D721Med (cell line): ENCODE results near the gene POU2F1.

Source experiments
- DNase-seq: peaks from one replicate; pipeline ENCODE4 v3.0.0; 2011; ENCODE audit warnings: low spot score; ENCODE audit not compliant: insufficient read length
- FAIRE-seq: peaks from 2 replicates; lab custom pipeline; 2011; peaks lifted over from hg19 to GRCh38; lab: Jason Lieb, UNC
- TF ChIP-seq, protein P1 (sequence below): IDR thresholded peaks from 2 replicates; pipeline ENCODE4 v1.5.1; 2012; ENCODE audit warnings: mild to moderate bottlenecking, control low read depth; ENCODE audit not compliant: insufficient read depth; ENCODE audit errors: missing control alignments

POU2F1 gene

DNA sequence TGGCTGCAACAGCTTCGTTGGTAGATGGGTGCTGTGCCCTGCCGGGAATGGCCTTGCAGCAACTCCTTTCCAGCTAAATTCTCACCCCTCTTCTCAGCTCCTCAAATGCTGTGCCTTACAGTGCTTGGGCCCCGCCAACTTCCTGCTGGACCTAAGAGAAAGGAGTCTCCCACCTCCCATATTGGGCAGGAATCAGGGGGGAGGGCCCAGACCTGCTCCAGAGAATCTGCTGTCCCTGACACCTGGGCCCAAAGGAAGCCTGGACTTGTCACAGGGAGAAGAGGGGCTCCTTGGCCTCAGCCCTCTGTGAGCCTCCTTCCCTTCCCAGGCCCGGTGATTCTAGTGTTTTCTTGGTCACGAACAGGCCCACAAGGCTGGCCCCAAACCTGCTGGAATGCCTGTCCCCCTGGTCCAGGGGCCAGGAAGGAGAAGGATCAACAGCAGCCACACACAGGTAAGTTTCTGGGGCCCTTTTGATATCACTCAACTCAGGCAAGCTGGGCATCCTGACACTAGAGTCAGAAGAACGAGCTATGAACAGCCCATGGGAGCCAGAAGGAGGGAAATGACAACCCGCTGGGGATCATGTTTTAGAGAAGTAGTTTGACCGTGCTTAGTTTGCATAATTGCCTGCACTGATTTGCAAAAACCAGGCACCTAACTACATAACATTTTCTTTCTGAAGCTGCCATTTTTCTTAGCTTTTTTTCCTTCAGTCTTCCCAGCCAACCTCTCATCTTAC is 211.4 kb downstream of the POU2F1 start:
- TF ChIP-seq, protein P1, sequence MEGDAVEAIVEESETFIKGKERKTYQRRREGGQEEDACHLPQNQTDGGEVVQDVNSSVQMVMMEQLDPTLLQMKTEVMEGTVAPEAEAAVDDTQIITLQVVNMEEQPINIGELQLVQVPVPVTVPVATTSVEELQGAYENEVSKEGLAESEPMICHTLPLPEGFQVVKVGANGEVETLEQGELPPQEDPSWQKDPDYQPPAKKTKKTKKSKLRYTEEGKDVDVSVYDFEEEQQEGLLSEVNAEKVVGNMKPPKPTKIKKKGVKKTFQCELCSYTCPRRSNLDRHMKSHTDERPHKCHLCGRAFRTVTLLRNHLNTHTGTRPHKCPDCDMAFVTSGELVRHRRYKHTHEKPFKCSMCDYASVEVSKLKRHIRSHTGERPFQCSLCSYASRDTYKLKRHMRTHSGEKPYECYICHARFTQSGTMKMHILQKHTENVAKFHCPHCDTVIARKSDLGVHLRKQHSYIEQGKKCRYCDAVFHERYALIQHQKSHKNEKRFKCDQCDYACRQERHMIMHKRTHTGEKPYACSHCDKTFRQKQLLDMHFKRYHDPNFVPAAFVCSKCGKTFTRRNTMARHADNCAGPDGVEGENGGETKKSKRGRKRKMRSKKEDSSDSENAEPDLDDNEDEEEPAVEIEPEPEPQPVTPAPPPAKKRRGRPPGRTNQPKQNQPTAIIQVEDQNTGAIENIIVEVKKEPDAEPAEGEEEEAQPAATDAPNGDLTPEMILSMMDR: no peak
- DNase-seq (no peak), FAIRE-seq (no peak)

DNA sequence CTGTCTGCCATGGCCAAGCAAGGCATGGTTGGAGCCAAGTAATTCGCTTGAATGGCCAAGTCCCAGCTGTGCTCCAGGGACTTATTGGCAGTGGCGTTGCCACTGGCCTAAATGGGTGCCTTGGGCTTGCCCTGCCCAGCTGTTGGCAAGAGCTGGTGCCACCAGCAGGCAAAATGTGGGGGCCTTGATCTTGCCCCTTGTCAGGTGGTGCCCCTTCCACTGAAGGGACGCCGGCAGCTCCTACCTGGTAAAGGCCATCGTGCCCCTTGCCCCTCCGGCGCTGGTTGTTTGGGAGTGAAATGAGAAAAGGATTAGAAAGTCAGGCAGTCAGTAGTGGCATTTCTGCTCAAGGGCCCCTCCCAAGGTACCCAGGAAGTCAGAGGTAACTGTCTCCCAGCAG is 212.1 kb downstream of the POU2F1 start:
- no peak for DNase-seq
- TF ChIP-seq, protein P1: no peak
- no peak for FAIRE-seq

GRCh38 chr1:167433884-167434283 is 213.2 kb downstream of the POU2F1 start:
- no peak for DNase-seq
- TF ChIP-seq, protein P1: no peak
- FAIRE-seq: no peak

- no peak for DNase-seq
- no peak for FAIRE-seq
- TF ChIP-seq, protein P1: no peak
Measured at GRCh38 chr1:167434306-167434705, 213.6 kb downstream of the POU2F1 start.

- TF ChIP-seq, protein P1: no peak
- FAIRE-seq (no peak), DNase-seq (no peak)
Measured at GRCh38 chr1:167435484-167435883, 214.8 kb downstream of the POU2F1 start.

GRCh38 chr1:167438171-167439138 is 217.8 kb downstream of the POU2F1 start:
- FAIRE-seq (no peak), DNase-seq (no peak)
- TF ChIP-seq, protein P1: no peak
